ENCODE measurements around the gene NEK2.
"Not testable (repeated sequence)": the region's sequence is repeated elsewhere in the genome, so short reads cannot be mapped to it uniquely, and the experiment has no call there.

The NEK2 gene

DNA sequence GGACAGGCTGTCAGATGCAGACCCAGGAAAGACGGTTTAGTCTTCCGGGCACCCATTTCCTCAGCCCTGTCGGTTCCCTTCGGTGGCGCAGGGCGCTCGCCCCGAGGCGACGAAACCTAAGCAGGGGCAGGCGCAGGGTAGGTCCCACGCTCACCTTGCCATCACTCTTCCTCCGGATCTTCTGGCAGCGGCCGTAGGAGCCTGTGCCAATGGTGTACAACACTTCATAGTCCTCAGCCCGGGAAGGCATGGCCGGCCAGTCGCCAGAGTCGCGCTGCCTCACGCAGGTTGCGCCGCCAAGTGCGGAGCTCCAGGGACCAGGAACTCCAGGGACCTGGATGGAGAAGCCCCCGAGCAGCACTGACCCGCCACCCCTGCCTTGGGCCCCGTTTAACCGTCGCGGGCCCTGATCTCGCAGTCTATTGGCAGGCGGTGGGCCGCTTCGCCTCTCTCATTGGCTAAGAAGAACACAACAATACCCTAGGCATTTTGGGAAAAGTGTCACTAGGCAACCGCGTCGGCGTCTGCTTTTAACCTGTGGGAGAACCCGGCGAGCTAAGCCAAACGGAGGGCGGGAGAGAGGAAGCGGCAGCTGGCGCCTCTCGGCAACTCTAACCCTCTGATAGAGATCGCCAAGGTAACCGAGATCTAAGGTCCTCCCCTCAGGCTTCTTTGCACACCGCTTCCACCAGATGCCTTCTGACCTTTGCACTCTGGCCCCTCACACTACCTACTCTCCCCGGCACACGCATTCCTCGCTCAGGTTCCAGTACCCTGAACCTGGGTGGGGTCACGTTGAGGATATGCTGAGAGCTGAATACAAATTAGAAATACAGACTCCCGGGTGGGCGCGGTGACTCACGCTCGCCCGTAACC lies at the start of gene NEK2:
NEK2 (minus strand) TSS at position 392 of the 876 bp plus-strand sequence; CDS start at position 250, 142 bp downstream.
- peak within 1 kb of the TSS; percentile 65 for H3K4me3 ChIP-seq (ENCODE audit: control insufficient read depth, low read depth, low read length)
- TF ChIP-seq CTCF (IDR thresholded peaks at IDR 0.05; ENCODE audit: control insufficient read depth, insufficient read depth, low read depth, low read length, missing control alignments) = no peak
- no peak for DNase-seq (ENCODE audit: low read depth)

DNA sequence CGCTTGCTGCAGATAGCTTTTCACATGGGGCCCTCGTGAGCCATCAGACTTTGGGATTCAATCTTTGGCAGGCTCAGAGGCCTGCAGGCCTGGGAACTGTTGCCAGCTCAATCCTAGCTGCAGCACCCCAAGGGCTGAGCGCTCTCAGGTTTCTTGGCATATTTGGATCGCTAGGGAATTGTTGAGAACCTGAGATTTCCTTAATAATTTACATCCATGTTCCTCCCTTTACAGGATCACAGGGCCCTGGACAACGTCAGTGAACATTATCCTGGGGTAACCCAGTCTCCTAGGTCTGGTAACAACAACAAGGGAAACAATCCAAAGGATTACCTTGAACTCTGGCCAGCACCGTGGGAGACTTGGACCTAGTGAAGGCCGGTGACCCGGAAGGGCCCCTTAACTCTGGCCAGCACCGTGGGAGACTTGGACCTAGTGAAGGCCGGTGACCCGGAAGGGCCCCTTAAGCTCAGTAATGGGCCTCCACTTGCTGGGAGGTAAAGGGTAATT lies 49.3 kb upstream of the NEK2 start:
- TF ChIP-seq CTCF (IDR thresholded peaks at IDR 0.05; ENCODE audit: control insufficient read depth, insufficient read depth, low read depth, low read length, missing control alignments) = no peak
- no peak for DNase-seq (ENCODE audit: low read depth)
- no peak overlapping the region for H3K4me3 ChIP-seq (ENCODE audit: control insufficient read depth, low read depth, low read length)

GRCh38 chr1:211723273-211723672 lies 47.9 kb upstream of the NEK2 start:
- TF ChIP-seq CTCF (IDR thresholded peaks at IDR 0.05; ENCODE audit: control insufficient read depth, insufficient read depth, low read depth, low read length, missing control alignments) = no peak
- DNase-seq (ENCODE audit: low read depth) = no peak
- H3K4me3 ChIP-seq (ENCODE audit: control insufficient read depth, low read depth, low read length) = no peak overlapping the region

DNA sequence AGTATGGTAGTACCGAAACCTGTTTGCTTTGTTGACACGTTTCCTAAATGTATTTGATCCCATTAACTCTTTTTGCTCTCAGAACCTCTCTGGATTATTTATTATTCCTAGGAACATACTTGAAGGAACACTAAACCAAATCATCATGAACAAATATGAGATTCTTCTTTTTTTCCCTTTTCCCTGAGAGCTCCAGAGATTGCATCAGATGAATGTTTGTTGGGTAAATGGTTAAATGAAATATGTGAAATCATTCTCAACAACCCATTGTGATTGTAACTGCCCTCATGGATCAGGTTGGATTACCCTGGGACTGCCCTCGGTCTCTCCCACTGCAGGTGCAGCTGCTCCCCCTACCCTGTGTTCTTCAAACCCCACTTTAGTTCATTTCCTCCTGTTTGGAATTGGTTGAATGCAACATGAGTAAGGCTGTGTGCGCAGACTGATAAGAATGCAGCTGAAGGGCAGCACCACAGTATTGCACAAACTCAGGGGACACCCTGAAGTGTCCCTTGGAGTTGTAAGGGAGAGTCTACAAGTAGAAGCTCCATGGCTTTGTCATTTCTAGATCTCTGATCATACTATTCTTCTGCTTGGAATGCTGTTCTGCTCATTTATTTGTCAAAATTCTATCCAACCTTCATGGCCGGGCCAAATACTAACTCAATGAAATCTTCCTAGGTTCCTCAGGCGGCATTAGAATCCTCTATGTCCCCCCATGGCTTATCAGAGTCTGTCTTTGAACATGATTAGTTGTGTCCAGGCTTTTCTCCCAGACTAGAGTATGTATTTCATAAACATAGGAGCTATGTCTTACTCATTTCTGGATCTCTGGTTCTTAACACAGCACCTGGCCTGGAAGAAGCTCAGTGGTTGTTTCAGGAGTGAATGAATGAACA lies 47.1 kb upstream of the NEK2 start:
- TF ChIP-seq CTCF (IDR thresholded peaks at IDR 0.05; ENCODE audit: control insufficient read depth, insufficient read depth, low read depth, low read length, missing control alignments) = no peak
- H3K4me3 ChIP-seq (ENCODE audit: control insufficient read depth, low read depth, low read length) = no peak overlapping the region
- DNase-seq (ENCODE audit: low read depth) = no peak

GRCh38 chr1:211716555-211716954 lies 41.1 kb upstream of the NEK2 start:
- H3K4me3 ChIP-seq (ENCODE audit: control insufficient read depth, low read depth, low read length); DNase-seq (ENCODE audit: low read depth): not testable (repeated sequence)

DNA sequence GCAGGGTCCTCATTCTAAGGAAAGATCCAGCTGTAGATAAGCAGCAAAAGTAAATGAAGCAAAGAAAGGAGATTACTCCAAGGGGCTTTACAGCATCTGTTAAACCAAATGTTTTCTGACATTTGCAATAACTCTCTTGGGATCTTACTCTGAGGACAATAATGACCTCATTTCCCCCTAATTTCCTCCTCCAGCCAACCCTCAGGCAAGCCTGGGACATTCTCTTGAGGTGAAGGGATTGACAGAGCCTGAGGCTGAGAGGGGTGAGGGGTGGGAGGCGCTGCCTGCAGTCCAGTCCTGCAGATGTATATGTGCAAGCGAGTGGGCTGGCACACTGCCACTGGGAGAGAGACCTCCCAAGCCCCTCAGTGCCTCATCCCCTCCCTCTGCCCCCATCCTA lies 40.5 kb upstream of the NEK2 start:
- no peak for TF ChIP-seq CTCF (IDR thresholded peaks at IDR 0.05; ENCODE audit: control insufficient read depth, insufficient read depth, low read depth, low read length, missing control alignments)
- DNase-seq (ENCODE audit: low read depth) = no peak
- no peak overlapping the region for H3K4me3 ChIP-seq (ENCODE audit: control insufficient read depth, low read depth, low read length)
